ENCODE measurements around the gene SSTR4. TPM values are rescaled to one million over a fixed set of nuclear protein-coding genes. Genes with fewer than 3 reads are reported as not detected.

The SSTR4 gene
- total RNA-seq, 2 donors from 2014 or later, result not detected

DNA sequence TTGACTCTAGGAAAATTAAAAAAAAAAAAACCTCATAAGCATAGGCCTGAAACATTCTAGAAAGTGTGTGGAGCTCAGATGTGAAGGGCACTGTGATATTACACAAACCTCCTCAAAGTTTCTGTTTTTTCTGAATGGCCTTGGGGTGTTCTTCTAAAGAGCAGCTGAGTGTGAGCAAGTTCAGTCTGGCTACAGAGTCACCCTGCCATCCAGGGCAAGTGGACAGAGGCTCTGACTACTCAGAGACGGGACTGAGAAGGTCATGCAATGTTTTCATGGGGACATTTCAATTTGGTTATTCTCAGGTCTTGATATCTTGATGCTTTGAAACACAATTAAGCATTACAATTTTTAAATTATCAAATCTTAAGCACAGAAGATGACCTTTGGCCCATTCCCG, 36.6 kb upstream of the SSTR4 start:
- DNase-seq (no peak), ATAC-seq (no peak)
- Histone ChIP-seq H3K4me1 (no peaks in the 10 kb centered on the region), H3K36me3 (replicated peaks in 1 of 2; ENCODE audit: insufficient read depth in 1 of 2, low read depth in 2 of 2) (no peaks in the 10 kb centered on the region), H3K27me3 (no peaks in the 10 kb centered on the region), H3K4me3 (no peak overlapping the region), H3K27ac (no peak overlapping the region), H3K9me3 (no peaks in the 10 kb centered on the region)
- 75 to 78% methylated on average over 2 of the region's 2 CpGs for WGBS, 2 donors
- intact Hi-C loops (cut with DNase I), result no loop called here
- TF ChIP-seq POLR2A (IDR thresholded peaks at IDR 0.05), result no peak
- TF ChIP-seq, protein P1, sequence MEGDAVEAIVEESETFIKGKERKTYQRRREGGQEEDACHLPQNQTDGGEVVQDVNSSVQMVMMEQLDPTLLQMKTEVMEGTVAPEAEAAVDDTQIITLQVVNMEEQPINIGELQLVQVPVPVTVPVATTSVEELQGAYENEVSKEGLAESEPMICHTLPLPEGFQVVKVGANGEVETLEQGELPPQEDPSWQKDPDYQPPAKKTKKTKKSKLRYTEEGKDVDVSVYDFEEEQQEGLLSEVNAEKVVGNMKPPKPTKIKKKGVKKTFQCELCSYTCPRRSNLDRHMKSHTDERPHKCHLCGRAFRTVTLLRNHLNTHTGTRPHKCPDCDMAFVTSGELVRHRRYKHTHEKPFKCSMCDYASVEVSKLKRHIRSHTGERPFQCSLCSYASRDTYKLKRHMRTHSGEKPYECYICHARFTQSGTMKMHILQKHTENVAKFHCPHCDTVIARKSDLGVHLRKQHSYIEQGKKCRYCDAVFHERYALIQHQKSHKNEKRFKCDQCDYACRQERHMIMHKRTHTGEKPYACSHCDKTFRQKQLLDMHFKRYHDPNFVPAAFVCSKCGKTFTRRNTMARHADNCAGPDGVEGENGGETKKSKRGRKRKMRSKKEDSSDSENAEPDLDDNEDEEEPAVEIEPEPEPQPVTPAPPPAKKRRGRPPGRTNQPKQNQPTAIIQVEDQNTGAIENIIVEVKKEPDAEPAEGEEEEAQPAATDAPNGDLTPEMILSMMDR (IDR thresholded peaks at IDR 0.05), result no peak

DNA sequence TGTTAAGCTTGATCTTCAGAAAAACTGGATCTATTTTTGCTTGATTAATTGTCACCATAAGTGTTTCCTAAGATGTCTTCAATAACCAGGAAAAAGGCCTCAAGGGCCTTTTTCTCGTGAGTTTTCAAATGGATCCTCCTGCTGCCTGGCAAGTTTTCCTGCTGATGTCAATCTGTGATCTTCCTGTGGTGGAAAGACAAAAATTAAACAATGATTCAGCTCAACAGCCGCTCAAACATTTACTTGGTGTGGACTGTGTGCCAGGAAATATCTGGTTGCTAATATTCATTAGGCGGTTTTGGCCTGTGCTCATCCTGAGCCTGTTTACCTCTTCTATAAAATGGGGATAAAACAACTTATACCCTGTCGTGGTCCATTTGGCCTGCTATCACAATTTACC, 35.4 kb upstream of the SSTR4 start:
- no peaks in the 10 kb centered on the region for H3K27me3 ChIP-seq
- no peak overlapping the region for H3K27ac ChIP-seq
- no peaks in the 10 kb centered on the region for H3K36me3 ChIP-seq (replicated peaks in 1 of 2; ENCODE audit: insufficient read depth in 1 of 2, low read depth in 2 of 2)
- whole genome bisulfite sequencing, 2 donors, result 56 to 62% methylated on average over 4 of the region's 4 CpGs
- H3K4me1 ChIP-seq, result no peaks in the 10 kb centered on the region
- intact Hi-C loops (cut with DNase I), result no loop called here
- no peaks in the 10 kb centered on the region for H3K9me3 ChIP-seq
- ATAC-seq, result no peak
- no peak overlapping the region for H3K4me3 ChIP-seq
- no peak for TF ChIP-seq POLR2A (IDR thresholded peaks at IDR 0.05)
- TF ChIP-seq, protein P1 (IDR thresholded peaks at IDR 0.05), result no peak
- no peak for DNase-seq

DNA sequence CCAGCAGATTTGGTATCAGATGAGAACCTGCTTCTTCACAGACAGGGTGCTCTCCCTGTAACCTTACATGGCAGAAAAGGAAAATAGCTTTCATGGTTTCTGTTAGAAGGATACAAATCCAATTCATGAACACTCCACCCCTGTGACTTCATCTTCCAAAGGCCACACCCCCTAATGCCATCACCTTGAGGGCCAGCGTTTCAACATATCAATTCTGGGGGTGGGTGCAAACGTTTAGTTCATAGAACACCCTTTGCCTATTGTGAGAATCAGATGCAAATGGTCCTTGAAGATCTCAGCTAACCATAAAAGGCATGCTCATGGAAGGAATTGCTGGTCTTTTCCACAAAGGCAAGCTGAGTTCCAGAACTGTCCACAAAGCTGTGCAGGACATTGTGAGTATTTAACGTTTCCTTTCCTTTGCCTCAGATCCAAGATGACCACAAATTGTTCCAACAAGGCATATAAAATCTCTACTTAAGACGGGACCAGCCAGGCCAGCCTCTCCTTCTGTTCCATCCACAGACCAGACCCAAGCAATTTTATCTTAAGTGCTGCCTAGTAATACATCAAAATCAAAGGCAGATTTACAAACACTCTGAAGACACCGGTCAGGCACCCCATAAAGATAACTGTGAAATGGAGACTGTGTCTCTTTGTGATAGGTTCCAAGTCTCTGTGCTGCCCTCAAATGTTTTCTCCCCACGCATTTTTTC, 34.7 kb upstream of the SSTR4 start:
- no peaks in the 10 kb centered on the region for H3K36me3 ChIP-seq (replicated peaks in 1 of 2; ENCODE audit: insufficient read depth in 1 of 2, low read depth in 2 of 2)
- H3K27ac ChIP-seq, result no peak overlapping the region
- no peaks in the 10 kb centered on the region for H3K4me1 ChIP-seq
- no peaks in the 10 kb centered on the region for H3K27me3 ChIP-seq
- no peak for ATAC-seq
- DNase-seq, result no peak
- TF ChIP-seq, protein P1 (IDR thresholded peaks at IDR 0.05), result no peak
- TF ChIP-seq POLR2A (IDR thresholded peaks at IDR 0.05), result no peak
- H3K4me3 ChIP-seq, result no peak overlapping the region
- intact Hi-C loops (cut with DNase I), result no loop called here
- 49 to 63% methylated on average over 6 of the region's 6 CpGs for WGBS, 2 donors
- H3K9me3 ChIP-seq, result no peaks in the 10 kb centered on the region

DNA sequence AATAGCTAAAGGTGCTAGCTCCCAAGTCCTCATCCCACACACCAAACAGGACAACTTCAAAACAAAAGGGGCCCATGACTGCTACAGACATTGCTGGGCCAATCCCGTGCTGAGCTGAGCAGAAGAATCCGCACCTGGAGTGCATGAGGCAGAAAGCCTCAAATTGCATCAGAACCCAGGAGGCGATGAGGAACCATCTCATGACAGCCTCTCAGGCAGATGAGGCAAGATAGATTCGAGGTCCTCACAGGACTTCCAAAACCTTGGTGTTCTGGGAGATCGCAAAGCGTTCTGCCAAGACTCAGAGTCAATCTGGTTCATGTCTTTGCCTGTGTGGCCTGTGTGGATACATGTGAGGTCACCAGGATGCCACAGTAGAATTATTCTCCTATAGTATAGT, 32.8 kb upstream of the SSTR4 start:
- H3K9me3 ChIP-seq, result no peaks in the 10 kb centered on the region
- ATAC-seq (no peak), DNase-seq (no peak)
- intact Hi-C loops (cut with DNase I), result no loop called here
- 71 to 74% methylated on average over 3 to 6 of the region's 6 CpGs for WGBS, 2 donors
- H3K4me3 ChIP-seq, result no peak overlapping the region
- TF ChIP-seq, protein P1 (IDR thresholded peaks at IDR 0.05), result no peak
- no peak for TF ChIP-seq POLR2A (IDR thresholded peaks at IDR 0.05)
- H3K27ac ChIP-seq, result no peak overlapping the region
- H3K36me3 ChIP-seq (replicated peaks in 1 of 2; ENCODE audit: insufficient read depth in 1 of 2, low read depth in 2 of 2), result no peaks in the 10 kb centered on the region
- H3K4me1 ChIP-seq, result no peaks in the 10 kb centered on the region
- no peaks in the 10 kb centered on the region for H3K27me3 ChIP-seq

DNA sequence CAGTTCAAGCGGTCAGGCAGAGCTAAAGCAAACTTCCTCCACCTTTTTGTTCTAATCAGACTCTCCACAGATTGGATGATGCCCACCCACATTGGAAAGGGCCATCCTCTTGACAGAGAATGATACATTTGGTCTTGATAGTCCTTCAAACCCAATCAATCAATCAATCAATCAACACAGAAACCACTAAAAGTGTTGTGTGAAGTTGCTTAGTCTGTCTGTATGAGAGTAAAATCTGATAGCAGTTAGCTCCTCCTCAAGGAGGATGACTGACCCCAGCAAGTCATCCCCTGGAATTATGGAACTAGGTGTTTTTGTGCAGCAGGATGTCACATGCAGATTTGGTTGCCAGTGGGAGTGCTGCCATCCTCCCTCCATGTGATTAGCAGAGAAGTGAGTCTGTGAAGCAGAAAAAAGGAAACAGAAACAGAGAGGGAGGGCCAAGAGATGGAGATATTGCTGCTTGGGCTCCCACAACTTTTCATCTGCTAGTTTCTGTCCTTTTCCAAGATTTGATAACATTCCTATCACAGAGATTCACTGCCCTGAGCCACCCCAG, 32.0 kb upstream of the SSTR4 start:
- Histone ChIP-seq H3K9me3 (no peaks in the 10 kb centered on the region), H3K27ac (no peak overlapping the region), H3K27me3 (no peaks in the 10 kb centered on the region), H3K4me3 (no peak overlapping the region), H3K36me3 (replicated peaks in 1 of 2; ENCODE audit: insufficient read depth in 1 of 2, low read depth in 2 of 2) (no peaks in the 10 kb centered on the region), H3K4me1 (no peaks in the 10 kb centered on the region)
- intact Hi-C loops (cut with DNase I), result no loop called here
- ATAC-seq (no peak), DNase-seq (no peak)
- TF ChIP-seq POLR2A (IDR thresholded peaks at IDR 0.05), result no peak
- TF ChIP-seq, protein P1 (IDR thresholded peaks at IDR 0.05), result no peak
- 61 to 77% methylated on average over 1 of the region's 1 CpG for WGBS, 2 donors
